PC-9 (cell line): ENCODE results near the gene AP1G1.

Experiments
- EZH2 ChIP-seq: fragments of 200-600 bp; sonication (generic); IDR thresholded peaks from 2 replicates; pipeline ENCODE4 v1.8.0; 2017; ENCODE audit warnings: antibody characterized with exemption, low read depth
- TF ChIP-seq, protein P1 (sequence below): fragments of 200-600 bp; sonication (generic); conservative IDR thresholded peaks from 2 replicates; pipeline ENCODE4 v1.6.1; 2017; ENCODE audit warnings: mixed run types, antibody characterized with exemption, mild to moderate bottlenecking, moderate library complexity

DNA sequence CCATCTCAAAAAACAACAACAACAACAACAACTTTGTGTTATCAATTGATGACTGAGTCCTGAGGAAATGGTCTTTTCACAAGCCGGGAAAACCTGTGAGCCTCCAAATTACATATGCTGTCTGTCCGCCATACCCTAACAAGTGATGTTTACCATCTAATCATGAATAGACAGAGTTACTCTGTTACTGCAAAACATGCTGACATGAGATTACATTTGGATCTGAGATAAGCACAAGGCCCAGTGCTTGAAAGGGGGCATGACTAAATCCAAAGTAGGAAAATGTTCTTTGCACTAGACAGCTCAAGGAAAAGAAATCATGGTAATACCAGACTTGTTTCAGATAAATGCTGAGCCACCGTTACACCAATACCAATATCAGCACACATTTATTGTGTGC lies 28.5 kb upstream of the AP1G1 start:
- TF ChIP-seq EZH2 = no peak
- TF ChIP-seq, protein P1, sequence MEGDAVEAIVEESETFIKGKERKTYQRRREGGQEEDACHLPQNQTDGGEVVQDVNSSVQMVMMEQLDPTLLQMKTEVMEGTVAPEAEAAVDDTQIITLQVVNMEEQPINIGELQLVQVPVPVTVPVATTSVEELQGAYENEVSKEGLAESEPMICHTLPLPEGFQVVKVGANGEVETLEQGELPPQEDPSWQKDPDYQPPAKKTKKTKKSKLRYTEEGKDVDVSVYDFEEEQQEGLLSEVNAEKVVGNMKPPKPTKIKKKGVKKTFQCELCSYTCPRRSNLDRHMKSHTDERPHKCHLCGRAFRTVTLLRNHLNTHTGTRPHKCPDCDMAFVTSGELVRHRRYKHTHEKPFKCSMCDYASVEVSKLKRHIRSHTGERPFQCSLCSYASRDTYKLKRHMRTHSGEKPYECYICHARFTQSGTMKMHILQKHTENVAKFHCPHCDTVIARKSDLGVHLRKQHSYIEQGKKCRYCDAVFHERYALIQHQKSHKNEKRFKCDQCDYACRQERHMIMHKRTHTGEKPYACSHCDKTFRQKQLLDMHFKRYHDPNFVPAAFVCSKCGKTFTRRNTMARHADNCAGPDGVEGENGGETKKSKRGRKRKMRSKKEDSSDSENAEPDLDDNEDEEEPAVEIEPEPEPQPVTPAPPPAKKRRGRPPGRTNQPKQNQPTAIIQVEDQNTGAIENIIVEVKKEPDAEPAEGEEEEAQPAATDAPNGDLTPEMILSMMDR = no peak
